Left renal cortex interstitium (tissue), 4 donors: ENCODE data around the gene RNF151. TPM values are rescaled to one million over a fixed set of nuclear protein-coding genes. Genes with fewer than 3 reads are reported as not detected.
"Not testable (repeated sequence)": the region's sequence is repeated elsewhere in the genome, so short reads cannot be mapped to it uniquely, and the experiment has no call there.

Experiments
- DNase-seq, 4 donors: peaks; one replicate each; pipeline ENCODE4 v3.0.0-alpha.2; 2013; ENCODE audit warnings: low read depth in 4 of 4, low spot score in 2 of 4, missing footprints in 1 of 4
- polyA plus RNA-seq, 4 donors: library from polyadenylated mRNA; unstranded; fragments of 120-200 nt; gene quantifications; one replicate each; pipeline ENCODE4 v1.2.1, GENCODE V29; 2013; ENCODE audit not compliant: insufficient read length in 4 of 4

The RNF151 gene
- polyA plus RNA-seq, 4 donors: not detected

DNA sequence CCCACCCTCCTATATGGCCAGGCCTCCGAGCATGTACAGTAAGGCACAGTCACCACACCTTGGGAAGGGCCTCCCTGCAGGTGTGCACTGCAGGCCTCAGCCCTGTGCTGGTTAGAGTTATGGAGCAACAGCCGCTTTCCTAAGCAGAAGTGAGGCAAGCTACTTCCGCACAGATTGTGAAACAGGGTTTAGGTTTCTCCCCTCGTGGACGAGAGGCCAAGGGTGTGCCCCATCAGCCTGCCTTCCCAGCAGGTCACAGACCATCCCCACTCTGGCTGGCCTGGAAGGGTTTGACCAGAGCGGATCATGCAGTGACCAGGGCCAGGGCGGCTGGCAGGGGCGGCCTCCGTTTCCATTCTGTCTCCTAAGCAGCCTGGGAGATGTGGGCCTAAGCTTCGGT is 28.3 kb upstream of the RNF151 start:
- DNase-seq: no peak

DNA sequence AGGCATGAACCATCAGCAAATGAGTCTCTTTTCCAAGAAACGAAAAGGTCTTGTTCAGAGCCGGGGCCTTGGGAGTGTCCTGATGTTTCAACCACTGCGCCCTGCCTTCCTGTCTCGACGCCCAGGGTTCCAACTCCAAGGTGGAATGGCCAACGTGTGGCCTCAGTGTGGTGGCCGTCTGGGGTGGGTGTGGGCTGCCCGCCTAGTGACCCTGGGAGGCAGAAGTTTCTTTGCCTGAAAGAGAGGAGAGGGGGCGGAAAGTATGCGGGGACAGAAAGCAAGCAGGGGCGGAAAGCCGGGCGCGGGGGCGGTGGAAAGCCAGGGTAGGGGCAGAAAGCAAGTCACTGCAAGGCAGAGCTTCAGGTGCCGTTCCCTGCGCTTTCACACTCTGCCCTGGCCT is 27.7 kb upstream of the RNF151 start:
- no peak for DNase-seq

DNA sequence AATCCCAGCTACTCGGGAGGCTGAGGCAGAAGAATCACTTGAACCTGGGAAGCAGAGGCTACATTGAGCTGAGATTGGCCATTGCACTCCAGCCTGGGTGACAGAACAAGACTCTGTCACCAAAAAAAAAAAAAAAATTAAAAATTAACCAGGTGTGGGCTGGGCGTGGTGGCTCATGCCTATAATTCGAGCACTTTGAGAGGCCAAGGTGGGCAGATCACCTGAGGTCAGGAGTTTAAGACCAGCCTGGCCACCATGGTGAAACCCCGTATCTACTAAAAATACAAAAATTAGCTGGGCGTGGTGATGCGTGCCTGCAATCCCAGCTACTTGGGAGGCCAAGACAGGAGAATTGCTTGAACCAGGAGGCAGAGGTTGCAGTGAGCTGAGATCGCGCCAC is 26.8 kb upstream of the RNF151 start:
- not testable (repeated sequence) for DNase-seq

DNA sequence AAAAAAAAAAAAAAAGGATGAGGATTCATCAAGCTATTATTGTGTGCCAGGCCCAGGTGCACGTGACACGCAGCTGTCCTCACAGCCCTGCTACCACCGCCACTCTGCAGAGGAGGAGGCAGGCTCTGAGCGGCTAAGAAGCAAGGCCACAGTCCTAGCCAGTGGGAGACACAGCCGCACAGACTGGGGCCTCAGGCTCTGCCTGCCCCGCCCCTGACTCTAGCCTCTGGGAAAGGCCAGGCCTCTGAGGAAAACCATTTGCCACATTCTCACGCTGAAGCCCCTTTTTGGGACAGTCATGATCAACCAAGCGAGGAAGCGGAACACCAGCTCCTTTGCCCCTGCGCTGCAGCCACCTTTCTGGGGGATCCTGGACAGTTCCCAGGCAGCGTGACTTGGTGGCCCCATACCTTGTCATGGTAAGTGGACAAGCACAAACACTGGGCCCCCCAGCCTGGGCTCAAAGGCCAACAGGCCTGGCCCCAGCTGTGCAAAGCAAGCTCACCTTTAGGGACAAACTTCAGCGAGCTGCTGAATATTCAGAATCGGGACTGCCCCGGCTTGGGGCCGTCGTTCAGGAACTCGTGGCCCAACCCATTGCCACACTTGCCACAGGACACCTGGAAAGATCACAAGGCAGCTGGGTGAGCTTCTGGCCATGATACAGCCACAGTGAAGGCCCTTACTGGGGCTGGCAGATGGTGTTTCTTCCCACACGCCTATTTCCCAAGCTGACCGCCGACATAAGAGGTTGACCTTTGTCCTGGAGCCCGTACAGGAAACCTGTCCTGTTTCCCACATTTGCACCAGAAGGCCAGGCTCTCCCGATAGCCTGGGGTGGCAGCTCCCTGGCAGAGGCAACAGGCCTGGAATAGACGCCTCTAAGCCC is 26.1 kb upstream of the RNF151 start:
- DNase-seq: no peak

DNA sequence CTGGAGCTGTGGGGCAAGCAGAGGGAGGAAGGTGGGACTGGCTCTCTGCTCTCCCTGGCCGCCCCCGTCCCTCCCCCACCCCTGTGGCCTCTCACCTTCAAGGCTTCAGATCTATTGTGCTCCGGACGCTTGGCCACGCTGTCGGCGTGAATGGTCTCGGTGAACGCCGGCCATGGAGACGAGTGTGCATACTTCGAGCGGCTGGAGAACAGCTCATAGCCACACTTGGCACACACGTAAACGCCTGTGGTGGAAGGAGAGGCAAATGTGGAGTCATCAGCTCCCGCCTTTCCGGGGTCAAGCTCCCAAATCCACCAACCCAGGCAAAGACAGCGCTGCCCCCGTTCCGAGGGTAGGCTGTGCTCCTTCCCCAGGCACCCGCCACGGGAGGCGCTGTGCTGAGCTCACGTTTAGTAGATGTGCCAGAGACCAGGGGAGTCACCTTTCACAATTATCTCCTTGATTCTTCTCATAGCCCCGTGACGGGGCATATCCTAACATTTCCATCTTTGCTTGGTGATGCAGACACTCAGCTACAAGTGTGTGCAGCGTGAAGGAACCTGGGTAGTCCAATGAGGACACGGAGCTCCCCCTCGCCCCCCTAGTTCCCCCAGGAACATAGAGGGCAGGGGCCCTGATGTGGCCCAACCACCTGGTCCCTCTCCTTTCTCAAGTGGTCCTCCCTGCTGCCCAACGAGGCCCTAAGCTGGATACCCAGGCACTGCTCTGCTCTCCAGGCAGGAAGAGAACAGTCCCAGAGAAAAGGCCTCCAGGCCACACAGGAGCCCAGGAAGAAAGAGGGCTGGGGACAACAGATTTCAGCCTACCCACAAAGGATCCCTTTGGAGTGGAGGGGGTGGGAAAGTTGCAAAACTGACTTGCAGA is 25.3 kb upstream of the RNF151 start:
- DNase-seq: no peak

DNA sequence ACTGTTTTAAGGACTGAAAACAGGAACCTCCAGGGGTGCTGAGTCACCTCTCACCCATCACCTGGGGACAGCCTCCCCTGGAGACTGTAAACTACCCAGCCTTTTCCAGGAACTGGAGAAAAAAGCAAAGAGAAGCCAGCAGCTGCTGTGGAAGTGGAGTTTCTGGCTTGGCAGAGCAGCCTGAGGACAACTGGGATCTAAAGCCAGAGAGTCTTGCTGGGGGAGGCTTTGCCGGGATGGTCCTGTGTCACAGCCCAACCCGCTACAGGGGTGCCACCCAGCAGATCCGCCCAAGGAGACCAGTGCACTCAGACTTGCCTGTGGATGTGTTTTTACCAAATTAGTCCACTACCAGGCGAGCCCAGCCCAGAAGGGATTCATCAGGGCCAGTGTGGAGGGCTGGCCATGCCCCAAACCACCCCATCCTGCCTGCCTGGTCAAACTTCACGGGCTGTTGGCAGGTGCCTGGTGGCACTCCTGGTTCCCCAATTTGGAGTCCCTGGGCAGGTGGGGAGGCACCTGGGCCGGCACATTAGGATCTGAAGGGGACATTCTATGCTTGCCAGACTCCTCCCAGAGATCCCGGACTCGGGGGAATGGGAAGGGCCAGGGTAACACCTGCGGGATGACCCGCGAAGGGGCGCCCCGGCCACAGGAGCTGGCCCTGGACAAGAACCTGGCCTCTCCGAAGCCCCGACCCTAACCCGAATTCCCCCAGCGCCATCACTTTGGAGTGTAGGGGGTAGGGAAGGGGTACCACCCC is 24.4 kb upstream of the RNF151 start:
- no peak for DNase-seq

DNA sequence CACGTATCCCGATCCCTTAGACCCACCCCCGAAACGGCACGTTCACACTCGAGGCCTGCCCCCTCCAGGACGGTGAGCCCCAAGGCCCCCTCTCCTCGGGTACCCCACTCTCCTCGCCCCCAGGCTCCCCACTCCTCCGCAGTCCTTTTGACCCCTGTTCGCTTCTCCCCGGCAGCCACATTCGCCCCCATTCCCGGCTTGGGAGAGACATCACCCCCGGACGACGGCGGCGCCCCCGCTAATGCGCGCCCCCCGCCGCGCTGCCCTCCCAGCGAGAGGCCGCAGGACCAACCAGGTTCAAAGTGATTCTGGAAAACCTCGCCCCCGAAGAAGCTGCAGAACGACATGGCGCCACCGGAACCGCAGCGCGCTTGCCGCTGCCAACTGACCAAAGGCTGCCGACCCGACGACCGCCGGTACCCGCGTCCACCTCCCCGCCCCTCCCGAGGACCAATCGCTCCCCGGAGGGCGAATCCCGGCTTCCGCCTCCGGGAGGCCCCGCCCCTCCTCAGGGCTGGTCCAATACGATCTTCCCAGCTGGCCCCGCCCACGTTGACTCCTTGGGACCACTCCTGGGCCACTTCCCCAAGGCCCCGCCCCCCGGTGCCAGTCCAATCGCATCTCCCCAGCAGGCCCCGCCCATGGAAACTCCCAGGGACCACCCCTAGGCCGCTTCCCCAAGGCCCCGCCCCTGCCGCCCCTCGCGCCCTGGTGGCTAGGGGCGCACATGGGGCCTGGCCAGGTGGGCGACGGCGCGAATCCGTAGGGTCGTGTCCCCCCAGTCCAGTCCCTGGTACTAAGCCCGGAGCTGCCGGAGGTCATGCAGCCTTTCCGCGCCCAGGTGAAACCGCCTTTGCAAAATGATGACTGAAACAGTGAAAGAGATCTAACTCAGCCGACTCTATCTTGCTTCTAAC is 23.6 kb upstream of the RNF151 start, which contains the start of gene MSRB1:
MSRB1 (minus strand) TSS at position 390 of the 917 bp plus-strand sequence; CDS start at position 347, 43 bp downstream.
- peak; percentile 88 to 99 (median 96) for DNase-seq

DNA sequence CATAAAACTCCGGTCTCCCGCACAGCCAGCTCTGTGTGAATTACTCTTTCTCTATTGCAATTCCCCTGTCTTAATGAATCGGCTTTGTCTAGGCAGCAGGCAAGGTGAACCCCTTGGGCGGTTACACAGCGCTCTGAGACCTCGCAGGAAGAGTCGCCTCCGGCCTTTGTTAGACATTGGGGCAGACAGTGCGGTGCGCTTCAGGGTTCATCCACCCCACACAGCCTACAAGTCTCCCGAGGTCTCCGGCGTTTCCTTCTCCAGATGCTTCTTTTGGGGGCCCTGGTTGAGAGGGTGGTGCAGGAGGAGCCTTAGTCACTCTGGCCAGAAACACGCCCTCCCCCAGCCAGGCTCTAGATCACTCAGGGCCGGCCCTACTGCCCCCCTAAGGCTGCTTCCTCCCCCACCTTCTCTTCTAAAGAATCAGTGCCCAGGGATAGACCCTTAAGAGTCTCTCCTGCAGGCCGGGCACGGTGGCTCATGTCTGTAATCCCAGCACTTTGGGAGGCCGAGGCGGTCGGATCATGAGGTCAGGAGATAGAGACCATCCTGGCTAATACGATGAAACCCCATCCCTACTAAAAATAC is 21.9 kb upstream of the RNF151 start:
- DNase-seq: no peak

DNA sequence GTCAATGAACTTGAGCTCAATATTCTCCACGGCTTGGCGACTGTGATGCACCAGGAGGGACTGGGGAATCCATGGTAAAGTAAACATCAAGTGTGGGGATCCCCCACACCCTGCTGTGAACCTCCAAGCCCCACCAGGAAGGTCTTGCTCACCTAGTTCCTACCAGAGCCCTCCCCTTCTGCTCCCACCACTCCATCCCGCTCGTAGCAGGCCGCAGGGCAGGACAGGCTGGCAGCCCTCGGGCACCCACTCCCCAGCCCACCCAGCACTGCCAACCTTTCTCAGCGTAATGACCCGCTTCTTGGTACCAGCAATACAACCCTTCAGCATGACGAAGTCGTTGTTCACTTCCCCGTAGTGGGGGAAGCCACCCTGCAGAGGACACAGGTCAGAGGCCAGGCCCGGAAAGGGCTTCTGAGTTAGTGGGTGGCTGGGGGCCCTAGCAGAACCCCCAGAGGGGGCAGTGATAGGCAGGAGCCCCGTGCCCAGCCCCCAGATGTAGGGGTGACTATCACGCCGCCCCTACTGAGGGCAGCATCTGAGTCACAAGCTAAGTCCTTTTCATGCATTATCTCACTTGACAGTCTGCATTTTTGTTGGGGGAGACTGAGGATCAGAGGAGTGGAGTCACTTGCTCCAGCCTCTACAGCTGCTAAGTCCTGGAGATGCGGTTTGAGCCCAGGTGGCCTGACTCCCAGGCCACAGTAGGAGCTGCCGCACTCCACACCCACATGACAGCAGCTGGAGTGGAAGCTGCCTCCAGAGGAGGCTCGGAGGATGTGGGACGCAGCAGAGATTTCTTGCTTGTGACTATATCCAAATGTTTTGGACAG is 20.9 kb upstream of the RNF151 start:
- DNase-seq: no peak

DNA sequence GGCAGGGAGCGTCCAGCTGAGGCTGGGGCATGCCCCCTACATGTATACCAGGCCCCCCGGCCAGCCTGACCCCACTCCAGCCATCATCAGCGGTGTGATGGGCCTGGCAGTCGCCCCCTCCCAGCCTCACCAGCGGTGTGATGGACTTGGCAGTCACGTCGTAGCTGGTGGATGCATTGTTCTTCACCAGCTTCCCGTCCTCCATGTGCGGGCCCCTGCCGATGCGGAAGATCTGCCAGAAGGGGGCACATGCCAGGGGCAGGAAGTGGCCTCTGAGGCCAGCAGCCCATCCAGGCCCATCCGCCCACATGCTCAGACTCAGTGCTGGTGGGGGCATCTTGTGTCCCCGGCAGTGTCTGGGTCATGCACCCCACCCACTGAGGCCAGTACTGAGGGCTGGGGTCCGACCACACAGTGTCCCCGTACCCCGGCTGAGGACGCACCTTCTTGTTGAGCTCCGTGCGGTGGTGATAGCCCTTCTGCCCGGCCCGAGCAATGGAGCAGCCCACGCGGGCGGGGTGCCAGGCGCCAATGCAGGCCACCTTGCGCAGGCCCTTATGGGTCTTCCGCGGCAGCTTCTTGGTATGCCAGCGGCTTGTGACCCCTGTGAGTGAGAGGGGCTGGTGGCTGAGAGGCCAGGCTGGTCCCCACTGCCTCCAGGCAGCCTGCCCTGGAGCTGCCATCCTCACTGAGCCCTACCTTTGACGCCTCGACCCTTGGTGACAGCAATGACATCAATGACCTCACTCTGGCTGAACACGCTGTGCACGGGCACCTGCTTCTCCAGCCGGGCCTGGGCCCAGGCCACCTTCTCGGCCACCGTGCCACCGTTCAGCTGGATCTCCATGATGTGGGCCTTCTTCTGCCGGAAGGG is 19.9 kb upstream of the RNF151 start:
- DNase-seq: no peak

DNA sequence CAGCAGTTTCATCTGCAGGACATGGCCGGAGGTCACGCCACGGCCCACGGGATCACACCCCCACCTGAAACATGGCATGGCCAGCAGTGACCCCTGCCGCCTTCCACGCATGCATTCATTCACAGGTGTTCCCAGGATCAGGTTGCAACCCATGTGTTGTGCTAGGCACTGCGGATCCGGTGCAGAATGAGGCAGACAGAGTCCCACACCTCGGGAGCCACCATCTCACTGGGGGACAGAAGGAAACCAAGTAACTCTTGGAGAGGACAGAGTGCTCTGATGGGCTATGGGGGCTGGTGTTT is 19.3 kb upstream of the RNF151 start:
- DNase-seq: no peak

DNA sequence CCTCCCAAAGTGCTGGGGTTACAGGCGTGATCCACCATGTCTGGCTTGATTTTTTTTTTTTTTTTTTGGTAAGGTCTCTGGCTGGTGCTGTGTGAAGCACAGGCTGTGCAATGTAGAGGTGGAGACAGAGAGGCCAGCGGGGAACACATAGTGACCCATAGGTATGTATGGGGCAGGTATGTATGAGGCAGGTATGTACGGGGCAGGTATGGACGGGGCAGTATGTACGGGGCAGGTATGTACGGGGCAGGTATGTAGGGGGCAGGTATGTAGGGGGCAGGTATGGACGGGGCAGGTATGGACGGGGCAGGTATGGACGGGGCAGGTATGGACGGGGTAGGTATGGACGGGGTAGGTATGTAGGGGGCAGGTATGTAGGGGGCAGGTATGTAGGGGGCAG is 17.1 kb upstream of the RNF151 start:
- no peak for DNase-seq

DNA sequence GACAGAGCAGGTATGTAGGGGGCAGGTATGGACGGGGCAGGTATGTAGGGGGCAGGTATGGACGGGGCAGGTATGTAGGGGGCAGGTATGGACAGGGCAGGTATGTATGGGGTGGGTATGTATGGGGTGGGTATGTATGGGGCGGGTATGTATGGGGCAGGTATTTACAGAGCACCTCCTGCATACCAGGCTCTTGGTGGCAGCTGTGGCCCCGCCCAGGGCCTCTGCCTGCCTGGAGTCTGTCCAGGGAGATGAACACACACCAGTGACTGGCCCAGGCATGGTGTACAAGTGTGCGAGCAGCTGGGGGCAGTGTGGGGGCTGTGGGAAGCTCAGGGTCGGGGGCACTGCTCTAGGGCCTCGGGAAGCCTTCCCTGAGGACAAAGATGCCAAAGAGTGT is 16.6 kb upstream of the RNF151 start:
- no peak for DNase-seq

DNA sequence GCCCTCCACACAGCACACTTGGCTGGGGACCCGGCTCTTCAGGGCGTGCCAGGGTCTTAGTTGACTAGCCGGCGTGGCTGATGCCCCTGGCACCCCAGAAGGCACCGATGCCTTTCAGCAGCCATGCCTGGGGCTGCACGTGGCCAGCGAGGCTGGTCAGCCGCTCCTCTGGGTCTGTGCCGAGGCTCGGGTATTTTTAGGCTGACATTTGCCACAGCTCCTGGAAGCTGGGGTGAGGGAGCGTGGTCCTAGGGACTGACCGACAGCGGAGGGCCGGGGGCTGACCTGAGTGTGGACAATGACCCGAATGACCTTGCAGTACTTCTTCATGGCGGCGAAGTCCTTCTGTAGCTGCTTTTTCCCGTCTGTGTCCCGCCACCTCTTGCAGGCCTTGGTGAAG is 16.1 kb upstream of the RNF151 start:
- no peak for DNase-seq

DNA sequence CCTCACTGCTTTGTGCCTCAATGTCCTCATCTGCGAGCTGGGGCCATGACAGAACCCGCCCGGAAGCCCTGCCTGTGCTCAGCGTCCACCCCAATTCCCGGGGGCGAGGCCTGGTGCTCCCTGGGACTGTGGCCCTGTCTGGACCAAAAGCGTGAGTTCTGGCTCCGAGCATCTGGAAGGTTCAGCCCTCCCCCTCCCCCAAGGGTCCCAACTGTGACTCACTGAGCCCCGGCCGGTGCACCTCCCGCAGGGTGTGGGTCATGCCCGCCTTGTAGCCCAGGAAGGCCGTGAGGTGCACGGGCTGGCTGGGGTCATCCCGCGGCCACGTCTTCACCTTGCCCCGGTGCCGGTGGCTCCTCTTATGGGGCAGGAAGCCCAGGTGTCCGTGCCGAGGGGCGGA is 12.9 kb upstream of the RNF151 start:
- DNase-seq: no peak

DNA sequence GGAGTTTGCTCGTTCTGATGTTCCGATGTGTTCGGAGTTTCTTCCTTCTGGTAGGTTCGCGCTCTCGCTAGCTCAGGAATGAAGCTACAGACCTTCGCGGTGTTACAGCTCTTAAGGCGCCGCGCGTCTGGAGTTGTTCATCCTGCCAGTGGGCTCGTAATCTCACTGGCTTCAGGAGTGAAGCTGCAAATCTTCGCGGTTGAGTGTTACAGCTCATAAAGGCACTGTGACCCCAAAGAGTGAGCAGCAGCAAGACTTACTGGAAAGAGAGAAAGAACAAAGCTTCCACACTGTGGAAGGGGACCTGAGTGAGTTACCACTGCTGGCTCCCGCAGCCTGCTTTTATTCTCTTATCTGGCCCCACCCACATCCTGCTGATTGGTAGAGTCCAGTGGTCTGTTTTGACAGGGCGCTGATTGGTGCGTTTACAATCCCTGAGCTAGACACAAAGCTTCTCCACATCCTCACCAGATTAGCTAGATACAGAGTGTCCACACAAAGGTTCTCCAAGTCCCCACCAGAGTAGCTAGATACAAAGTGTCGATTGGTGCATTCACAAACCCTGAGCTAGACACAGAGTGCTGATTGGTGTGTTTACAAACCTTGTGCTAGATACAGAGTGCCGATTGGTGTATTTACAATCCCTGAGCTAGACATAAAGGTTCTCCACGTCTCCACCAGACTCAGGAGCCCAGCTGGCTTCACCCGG is 9.1 kb upstream of the RNF151 start:
- not testable (repeated sequence) for DNase-seq

DNA sequence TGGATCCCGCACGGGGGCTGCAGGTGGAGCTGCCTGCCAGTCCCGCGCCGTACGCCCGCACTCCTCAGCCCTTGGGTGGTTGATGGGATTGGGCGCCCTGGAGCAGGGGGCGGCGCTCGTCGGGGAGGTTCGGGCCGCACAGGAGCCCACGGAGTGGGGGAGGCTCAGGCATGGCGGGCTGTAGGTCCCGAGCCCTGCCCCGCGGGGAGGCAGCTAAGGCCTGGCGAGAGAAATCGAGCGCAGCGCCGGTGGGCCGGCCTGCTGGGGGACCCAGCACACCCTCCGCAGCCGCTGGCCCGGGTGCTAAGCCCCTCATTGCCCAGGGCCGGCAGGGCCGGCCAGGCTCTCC is 8.5 kb upstream of the RNF151 start:
- not testable (repeated sequence) for DNase-seq
